Lung (tissue), 12 donors: ENCODE data around the gene MUCL3. TPM values are rescaled to one million over a fixed set of nuclear protein-coding genes. Genes with fewer than 3 reads are reported as not detected.
"Not testable (repeated sequence)": the region's sequence is repeated elsewhere in the genome, so short reads cannot be mapped to it uniquely, and the experiment has no call there.

Experiments used
- ATAC-seq: fragments of 200-7000 bp; cut with Tn5 transposase; one replicate; pipeline ENCODE4 v1.9.1; 2020; ENCODE audit warnings: moderate number of reproducible peaks; ENCODE audit not compliant: insufficient read depth, low FRiP score
- DNase-seq, 3 donors: peaks; one replicate each; pipeline ENCODE4 v3.0.0-alpha.2; 2013 to 2017
- H3K27ac ChIP-seq, 2 donors: one replicate each; pipeline ENCODE4 v1.5.1; 2013; ENCODE audit warnings: mild to moderate bottlenecking in 2 of 2, moderate library complexity in 2 of 2, control low read depth in 1 of 2, inconsistent platforms in 1 of 2, low read depth in 1 of 2, low read length in 1 of 2
- H3K27me3 ChIP-seq, 3 donors: one replicate each; pipeline ENCODE4 v1.5.1; 2013; ENCODE audit warnings: low read length in 2 of 3; ENCODE audit not compliant: control insufficient read depth in 3 of 3, insufficient read depth in 3 of 3
- H3K36me3 ChIP-seq, 4 donors: one replicate each; pipeline ENCODE4 v1.5.1; 2013; ENCODE audit warnings: low read length in 4 of 4, mild to moderate bottlenecking in 1 of 4, moderate library complexity in 1 of 4; ENCODE audit not compliant: control insufficient read depth in 4 of 4, insufficient read depth in 4 of 4
- H3K4me1 ChIP-seq, 5 donors: one replicate each; pipeline ENCODE4 v1.5.1; 2013; ENCODE audit warnings: low read length in 5 of 5, mild to moderate bottlenecking in 2 of 5, moderate library complexity in 1 of 5; ENCODE audit not compliant: control insufficient read depth in 5 of 5, insufficient read depth in 5 of 5
- H3K4me3 ChIP-seq: one replicate; pipeline ENCODE4 v1.5.1; 2013; ENCODE audit warnings: mild to moderate bottlenecking, control low read depth, moderate library complexity
- H3K9ac ChIP-seq, 2 donors: one replicate each; pipeline ENCODE4 v1.5.1; 2013; ENCODE audit warnings: low read length in 2 of 2, control low read depth in 1 of 2; ENCODE audit not compliant: insufficient read depth in 1 of 2
- H3K9me3 ChIP-seq, 4 donors: one replicate each; pipeline ENCODE4 v1.5.1; 2013; ENCODE audit warnings: low read length in 3 of 4, mild to moderate bottlenecking in 1 of 4, moderate library complexity in 1 of 4; ENCODE audit not compliant: control insufficient read depth in 4 of 4, insufficient read depth in 3 of 4
- CTCF ChIP-seq: IDR thresholded peaks from 2 replicates; pipeline ENCODE4 v1.5.1; 2012; ENCODE audit warnings: mild to moderate bottlenecking; ENCODE audit errors: control extremely low read depth, extremely low read depth
- WGBS, 2 donors: extraction: QIAGEN DNeasy Blood & Tissue Kit; methylation state at CpG; one replicate each; pipeline ENCODE4 v1.1.7; 2013; 5-methylcytosine and 5-hydroxymethylcytosine counted together
- polyA plus RNA-seq, 2 donors: library from polyadenylated mRNA; stranded (reverse); fragments of 200-250 nt; gene quantifications; one replicate each; pipeline ENCODE4 v1.2.1, GENCODE V29; 2013
- total RNA-seq, 2 donors: library from RNA; depleted of rRNA in 1 of 2; stranded (reverse); fragments of >200 nt in 1 of 2; gene quantifications; one replicate each; pipeline ENCODE4 v1.2.1, GENCODE V29; 2014 to 2021
- donor health status: control.
- donor health status: control.
- donor health status: Bipolar disorder and iron deficiency.
- donor health status: healthy.
- donor health status: DM: yes; HTN: yes; CAD: no.

Gene MUCL3
- total and polyA plus RNA-seq, 4 donors: 0.47 to 6.4 (median 2.0) TPM

GRCh38 chr6:30964075-30964474 lies 23.3 kb downstream of the MUCL3 start:
- Histone ChIP-seq H3K9me3 (peaks cover 0 to 4% (median 0%) of the 10 kb centered on the region in 4 donors), H3K9ac (no peak overlapping the region), H3K27ac (no peak overlapping the region), H3K36me3 (no peaks in the 10 kb centered on the region), H3K27me3 (peaks cover 0 to 3% (median 2%) of the 10 kb centered on the region in 3 donors), H3K4me3 (no peak overlapping the region), H3K4me1 (no peaks in the 10 kb centered on the region)
- ATAC-seq (no peak), DNase-seq (no peak)
- WGBS, 2 donors: 78 to 86% methylated on average over 4 of the region's 4 CpGs
- no peak for TF ChIP-seq CTCF

GRCh38 chr6:30965140-30965601 lies 24.4 kb downstream of the MUCL3 start:
- no peak for DNase-seq
- no peak for TF ChIP-seq CTCF
- Histone ChIP-seq H3K27me3 (peaks cover 0 to 3% (median 0%) of the 10 kb centered on the region in 3 donors), H3K27ac (no peak overlapping the region), H3K4me1 (no peaks in the 10 kb centered on the region), H3K9me3 (peaks cover 0 to 4% (median 0%) of the 10 kb centered on the region in 4 donors), H3K4me3 (no peak overlapping the region), H3K9ac (no peak overlapping the region), H3K36me3 (no peaks in the 10 kb centered on the region)
- no peak for ATAC-seq
- 82 to 92% methylated on average over 5 of the region's 5 CpGs for WGBS, 2 donors

- H3K4me3 ChIP-seq: no peak overlapping the region
- no peaks in the 10 kb centered on the region for H3K36me3 ChIP-seq
- peaks cover 0 to 4% (median 0%) of the 10 kb centered on the region in 4 donors for H3K9me3 ChIP-seq
- H3K9ac ChIP-seq: no peak overlapping the region
- H3K4me1 ChIP-seq: no peaks in the 10 kb centered on the region
- H3K27me3 ChIP-seq: peaks cover 0 to 3% (median 0%) of the 10 kb centered on the region in 3 donors
- WGBS, 2 donors: 62 to 79% methylated on average over 3 of the region's 3 CpGs
- no peak for TF ChIP-seq CTCF
- DNase-seq (no peak), ATAC-seq (no peak)
- H3K27ac ChIP-seq: no peak overlapping the region
These were observed 25.4 kb downstream of the MUCL3 start for GRCh38 chr6:30966154-30966553.

- not testable (repeated sequence) for H3K4me3 ChIP-seq, H3K9me3 ChIP-seq, H3K27ac ChIP-seq, H3K27me3 ChIP-seq, ATAC-seq, H3K36me3 ChIP-seq, H3K4me1 ChIP-seq, DNase-seq, H3K9ac ChIP-seq
- 90 to 91% methylated on average over 6 of the region's 6 CpGs for WGBS, 2 donors
These were observed 28.4 kb downstream of the MUCL3 start for GRCh38 chr6:30969171-30969570.
